OCI-LY7 (cell line): Measurements from ENCODE around the gene ANG. TPM values are rescaled to one million over a fixed set of nuclear protein-coding genes. Genes with fewer than 3 reads are reported as not detected.

Source experiments
- BruUV-seq: library from RNA; stranded (reverse); fragments of 400-500 nt; replicated peaks from 2 replicates; lab custom pipeline; 2021; lab: Mats Ljungman, UMichigan
- CTCF ChIA-PET: fragments of 300-600 bp; sonication (Branson Sonifier 250); formaldehyde crosslinking; loops from one replicate; lab custom pipeline; 2022; ENCODE audit warnings: antibody characterized with exemption; ENCODE audit not compliant: unreplicated experiment; lab: Charles Lee
- POLR2A ChIA-PET: fragments of 300-600 bp; sonication (Branson Sonifier 250); formaldehyde crosslinking; loops from one replicate; lab custom pipeline; 2022; ENCODE audit warnings: antibody characterized with exemption; lab: Charles Lee
- DNase-seq: peaks from one replicate; pipeline ENCODE4 v3.0.0-alpha.2; 2015; ENCODE audit warnings: low spot score
- H2AFZ ChIP-seq: fragments of 200-600 bp; sonication (generic), shearing (Covaris generic); 2 replicates; pipeline ENCODE4 v1.6.1; 2014; ENCODE audit warnings: mild to moderate bottlenecking, antibody characterized with exemption, low read length, moderate library complexity
- H3K27ac ChIP-seq: fragments of 200-600 bp; sonication (generic); 2 replicates; pipeline ENCODE4 v1.5.1; 2014; ENCODE audit warnings: mixed run types, low read depth, mild to moderate bottlenecking, moderate library complexity, low read length, inconsistent platforms; ENCODE audit not compliant: poor library complexity, severe bottlenecking
- H3K36me3 ChIP-seq: fragments of 200-600 bp; sonication (generic); 2 replicates; pipeline ENCODE4 v1.6.1; 2014; ENCODE audit warnings: mild to moderate bottlenecking, antibody characterized with exemption, low read length, moderate library complexity, mixed read lengths; ENCODE audit not compliant: insufficient read depth
- H3K4me1 ChIP-seq: fragments of 200-600 bp; sonication (generic); 2 replicates; pipeline ENCODE4 v1.5.1; 2014; ENCODE audit warnings: mild to moderate bottlenecking, low read length; ENCODE audit not compliant: insufficient read depth, poor library complexity, severe bottlenecking
- H3K4me2 ChIP-seq: fragments of 200-600 bp; sonication (generic); 2 replicates; pipeline ENCODE4 v1.6.1; 2014; ENCODE audit warnings: mild to moderate bottlenecking, low read length
- H3K4me3 ChIP-seq: fragments of 200-600 bp; sonication (generic); 2 replicates; pipeline ENCODE4 v1.5.1; 2014; ENCODE audit warnings: mild to moderate bottlenecking, low read depth, low read length; ENCODE audit not compliant: poor library complexity, severe bottlenecking
- H3K79me2 ChIP-seq: fragments of 200-600 bp; sonication (generic); 2 replicates; pipeline ENCODE4 v1.6.1; 2016; ENCODE audit warnings: low read depth, mild to moderate bottlenecking, low read length, moderate library complexity, mixed read lengths; ENCODE audit not compliant: insufficient read depth
- H3K9me2 ChIP-seq: fragments of 200-600 bp; sonication (generic); 2 replicates; pipeline ENCODE4 v1.6.1; 2016; ENCODE audit warnings: mild to moderate bottlenecking, low read length, mixed read lengths; ENCODE audit not compliant: insufficient read depth
- H3K9me3 ChIP-seq: fragments of 200-600 bp; sonication (generic); 2 replicates; pipeline ENCODE4 v1.6.1; 2014; ENCODE audit warnings: mild to moderate bottlenecking, mixed run types, low read length, mixed read lengths
- H4K20me1 ChIP-seq: fragments of 200-600 bp; sonication (generic); 2 replicates; pipeline ENCODE4 v1.6.1; 2014; ENCODE audit warnings: mild to moderate bottlenecking, antibody characterized with exemption, low read length, moderate library complexity, mixed read lengths; ENCODE audit not compliant: insufficient read depth
- EZH2phosphoT487 ChIP-seq: fragments of 200-600 bp; sonication (generic); IDR thresholded peaks from 2 replicates; pipeline ENCODE4 v1.6.1; 2018; ENCODE audit warnings: low read depth, borderline replicate concordance, mild to moderate bottlenecking, mixed run types, antibody characterized with exemption, low read length, moderate library complexity, mixed read lengths
- intact Hi-C: fragments of 100-400 bp; cut with micrococcal nuclease; formaldehyde crosslinking; loops from one replicate; pipeline ENCODE4 v1.10.0; 2022; ENCODE audit not compliant: unreplicated experiment
- total RNA-seq, 2 experiments: library from RNA; depleted of rRNA in 1 of 2; stranded (reverse); fragments of >200 nt in 1 of 2; shearing (Covaris generic) in 1 of 2; gene quantifications; 2 replicates each; pipeline ENCODE4 v1.2.3, GENCODE V29; 2014 to 2022
- TF ChIP-seq, protein P1 (sequence below): fragments of 200-600 bp; sonication (generic); conservative IDR thresholded peaks from 2 replicates; pipeline ENCODE4 v1.5.1; 2014; ENCODE audit warnings: mild to moderate bottlenecking, antibody characterized with exemption, low read length, moderate library complexity, mixed read lengths

The ANG gene
- total RNA-seq, 2 experiments from 2014 or later: not detected

DNA sequence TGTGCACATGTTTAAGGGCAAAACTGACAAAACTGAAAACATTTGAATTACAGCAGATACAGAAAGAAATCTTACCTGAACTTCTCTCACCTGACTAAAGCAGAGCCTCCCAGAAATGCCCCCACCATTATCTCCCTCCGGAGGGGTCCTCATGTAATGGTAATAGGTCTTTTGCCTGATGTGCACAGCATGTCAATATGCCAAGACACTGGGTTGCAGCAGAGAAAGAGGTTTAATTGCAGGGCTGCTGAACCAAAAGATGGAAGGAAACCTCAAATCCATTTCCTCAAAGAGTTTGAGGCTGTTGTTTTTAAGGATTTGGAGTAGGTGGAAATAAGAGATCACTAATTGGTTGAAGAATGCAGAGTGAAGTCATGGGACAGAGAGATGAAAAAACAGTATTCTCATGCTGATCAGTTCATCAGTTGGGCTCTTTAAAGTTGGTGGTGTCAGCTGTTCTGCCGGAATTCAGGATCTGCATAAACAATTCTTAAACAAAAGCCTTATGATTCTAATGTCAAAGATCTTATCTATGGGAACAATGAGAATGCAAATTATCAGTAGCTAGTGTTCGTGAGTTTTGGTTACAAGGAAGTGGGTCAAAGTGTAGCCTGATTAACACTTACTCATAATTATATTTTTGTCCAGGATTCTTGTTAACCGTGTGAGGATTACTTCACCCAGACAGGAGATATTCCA, 18.2 kb downstream of the ANG start:
- ChIA-PET POLR2A (no interaction called here), CTCF (no interaction called here)
- TF ChIP-seq, protein P1, sequence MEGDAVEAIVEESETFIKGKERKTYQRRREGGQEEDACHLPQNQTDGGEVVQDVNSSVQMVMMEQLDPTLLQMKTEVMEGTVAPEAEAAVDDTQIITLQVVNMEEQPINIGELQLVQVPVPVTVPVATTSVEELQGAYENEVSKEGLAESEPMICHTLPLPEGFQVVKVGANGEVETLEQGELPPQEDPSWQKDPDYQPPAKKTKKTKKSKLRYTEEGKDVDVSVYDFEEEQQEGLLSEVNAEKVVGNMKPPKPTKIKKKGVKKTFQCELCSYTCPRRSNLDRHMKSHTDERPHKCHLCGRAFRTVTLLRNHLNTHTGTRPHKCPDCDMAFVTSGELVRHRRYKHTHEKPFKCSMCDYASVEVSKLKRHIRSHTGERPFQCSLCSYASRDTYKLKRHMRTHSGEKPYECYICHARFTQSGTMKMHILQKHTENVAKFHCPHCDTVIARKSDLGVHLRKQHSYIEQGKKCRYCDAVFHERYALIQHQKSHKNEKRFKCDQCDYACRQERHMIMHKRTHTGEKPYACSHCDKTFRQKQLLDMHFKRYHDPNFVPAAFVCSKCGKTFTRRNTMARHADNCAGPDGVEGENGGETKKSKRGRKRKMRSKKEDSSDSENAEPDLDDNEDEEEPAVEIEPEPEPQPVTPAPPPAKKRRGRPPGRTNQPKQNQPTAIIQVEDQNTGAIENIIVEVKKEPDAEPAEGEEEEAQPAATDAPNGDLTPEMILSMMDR: no peak
- TF ChIP-seq EZH2phosphoT487: no peak
- no peak overlapping the region for H3K4me3 ChIP-seq
- no peaks in the 10 kb centered on the region for H4K20me1 ChIP-seq
- no peak overlapping the region for H3K4me2 ChIP-seq
- BruUV-seq: no TSS peak
- H3K9me2 ChIP-seq: no peaks in the 10 kb centered on the region
- H3K9me3 ChIP-seq: no peaks in the 10 kb centered on the region
- H3K79me2 ChIP-seq: no peaks in the 10 kb centered on the region
- H3K36me3 ChIP-seq: no peaks in the 10 kb centered on the region
- intact Hi-C loops: no loop called here
- H3K4me1 ChIP-seq: no peaks in the 10 kb centered on the region
- DNase-seq: no peak
- no peak overlapping the region for H2AFZ ChIP-seq
- no peak overlapping the region for H3K27ac ChIP-seq

DNA sequence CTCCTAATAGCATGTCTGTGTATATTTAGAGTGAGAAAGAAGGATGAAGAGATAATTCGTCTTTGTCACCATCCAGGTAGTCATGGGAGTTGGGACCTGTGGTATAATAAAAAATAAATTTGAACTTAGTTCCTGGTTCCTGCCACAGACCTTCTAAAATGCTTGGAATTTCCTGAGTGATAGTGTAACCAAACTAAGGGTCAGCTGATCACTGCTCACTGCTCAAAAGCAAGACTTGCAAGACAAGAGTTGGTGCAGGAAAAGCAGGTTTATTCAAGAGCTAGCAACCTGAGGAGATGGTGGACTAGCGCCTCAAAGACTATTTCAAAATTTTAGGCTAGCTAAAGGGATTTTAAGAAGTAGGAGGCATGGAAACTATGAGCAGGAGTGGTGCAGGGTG, 19.1 kb downstream of the ANG start:
- Histone ChIP-seq H3K9me2 (no peaks in the 10 kb centered on the region), H2AFZ (no peak overlapping the region), H4K20me1 (no peaks in the 10 kb centered on the region), H3K27ac (no peak overlapping the region), H3K36me3 (no peaks in the 10 kb centered on the region), H3K9me3 (no peaks in the 10 kb centered on the region), H3K4me2 (no peak overlapping the region), H3K4me3 (no peak overlapping the region), H3K79me2 (no peaks in the 10 kb centered on the region), H3K4me1 (no peaks in the 10 kb centered on the region)
- no TSS peak for BruUV-seq
- intact Hi-C loops: no loop called here
- TF ChIP-seq, protein P1: no peak
- TF ChIP-seq EZH2phosphoT487: no peak
- CTCF ChIA-PET: no interaction called here
- POLR2A ChIA-PET: no interaction called here
- no peak for DNase-seq

- POLR2A ChIA-PET: interaction anchor here (0.7 kb wide), 1 partner anchor 24 kb away, joined by 4 read pairs; no protein-coding TSS in a partner anchor
- H3K4me1 ChIP-seq: no peaks in the 10 kb centered on the region
- no peaks in the 10 kb centered on the region for H4K20me1 ChIP-seq
- no peaks in the 10 kb centered on the region for H3K9me3 ChIP-seq
- H3K4me3 ChIP-seq: no peak overlapping the region
- no peaks in the 10 kb centered on the region for H3K36me3 ChIP-seq
- TF ChIP-seq, protein P1: no peak
- TF ChIP-seq EZH2phosphoT487: no peak
- intact Hi-C loops: no loop called here
- no peak overlapping the region for H3K27ac ChIP-seq
- no peak overlapping the region for H3K4me2 ChIP-seq
- DNase-seq: no peak
- CTCF ChIA-PET: interaction anchor here (0.6 kb wide), 1 partner anchor 260 kb away, joined by 4 read pairs; no protein-coding TSS in a partner anchor
- BruUV-seq: no TSS peak
- H3K79me2 ChIP-seq: no peaks in the 10 kb centered on the region
- H2AFZ ChIP-seq: no peak overlapping the region
- H3K9me2 ChIP-seq: no peaks in the 10 kb centered on the region
Measured at GRCh38 chr14:20711261-20711660, 22.7 kb downstream of the ANG start.
